ENCODE results near the gene FGF7. TPM values are rescaled to one million over a fixed set of nuclear protein-coding genes. Genes with fewer than 3 reads are reported as not detected.

The FGF7 gene
- total and polyA plus RNA-seq, 4 donors, result 0.13 to 0.62 (median 0.33) TPM; not detected in 1

- Histone ChIP-seq H3K4me1 (ENCODE audit: control insufficient read depth in 4 of 4, insufficient read depth in 4 of 4, low read length in 3 of 4) (peaks cover 0 to 1% (median 0%) of the 10 kb centered on the region in 4 donors), H3K36me3 (ENCODE audit: control insufficient read depth in 4 of 4, insufficient read depth in 3 of 4, low read depth in 1 of 4, low read length in 3 of 4) (no peaks in the 10 kb centered on the region), H3K9me3 (ENCODE audit: control insufficient read depth in 4 of 4, low read length in 3 of 4) (no peaks in the 10 kb centered on the region), H3K9ac (ENCODE audit: low read depth in 1 of 2, low read length in 2 of 2) (no peak overlapping the region), H3K27me3 (ENCODE audit: control insufficient read depth in 4 of 4, insufficient read depth in 4 of 4, low read length in 3 of 4) (no peaks in the 10 kb centered on the region), H3K4me3 (ENCODE audit: low read depth in 1 of 3, low read length in 3 of 3) (no peak overlapping the region), H3K27ac (ENCODE audit: low read depth in 1 of 2, low read length in 2 of 2) (no peak overlapping the region)
- WGBS, result 85% methylated on average over 1 of the region's 1 CpG
- TF ChIP-seq FOXA1 (IDR thresholded peaks at IDR 0.05) (no peak), ATF3 (IDR thresholded peaks at IDR 0.05) (no peak), REST (IDR thresholded peaks at IDR 0.05) (no peak), EGR1 (IDR thresholded peaks at IDR 0.05; ENCODE audit: low read depth in 2 of 2) (no peak), YY1 (IDR thresholded peaks at IDR 0.05) (no peak), TAF1 (conservative IDR thresholded peaks at IDR 0.05) (no peak), HNF4A (conservative IDR thresholded peaks at IDR 0.05) (no peak), JUND (IDR thresholded peaks at IDR 0.05) (no peak), RXRA (IDR thresholded peaks at IDR 0.05) (no peak), HNF4G (IDR thresholded peaks at IDR 0.05) (no peak), SP1 (IDR thresholded peaks at IDR 0.05) (no peak), FOXA2 (IDR thresholded peaks at IDR 0.05) (no peak), GABPA (IDR thresholded peaks at IDR 0.05 in 1 of 2, conservative IDR thresholded peaks at IDR 0.05 in 1 of 2) (no peak), MAX (IDR thresholded peaks at IDR 0.05) (no peak), RAD21 (IDR thresholded peaks at IDR 0.05) (no peak), ZBTB33 (IDR thresholded peaks at IDR 0.05) (no peak), CTCF (IDR thresholded peaks at IDR 0.05; ENCODE audit: low read depth, low read length, missing input control) (no peak)
- no peak for DNase-seq (ENCODE audit: low spot score)
Observed at GRCh38 chr15:49418811-49419210, 4.2 kb upstream of the FGF7 start.

GRCh38 chr15:49421991-49422390 is 1.1 kb upstream of the FGF7 start:
- Histone ChIP-seq H3K4me3 (ENCODE audit: low read depth in 1 of 3, low read length in 3 of 3) (no peak overlapping the region), H3K4me1 (ENCODE audit: control insufficient read depth in 4 of 4, insufficient read depth in 4 of 4, low read length in 3 of 4) (no peaks in the 10 kb centered on the region), H3K27ac (ENCODE audit: low read depth in 1 of 2, low read length in 2 of 2) (no peak overlapping the region), H3K27me3 (ENCODE audit: control insufficient read depth in 4 of 4, insufficient read depth in 4 of 4, low read length in 3 of 4) (no peaks in the 10 kb centered on the region), H3K9ac (ENCODE audit: low read depth in 1 of 2, low read length in 2 of 2) (no peak overlapping the region), H3K36me3 (ENCODE audit: control insufficient read depth in 4 of 4, insufficient read depth in 3 of 4, low read depth in 1 of 4, low read length in 3 of 4) (no peaks in the 10 kb centered on the region), H3K9me3 (ENCODE audit: control insufficient read depth in 4 of 4, low read length in 3 of 4) (no peaks in the 10 kb centered on the region)
- DNase-seq (ENCODE audit: low spot score), result no peak
- TF ChIP-seq HNF4G (IDR thresholded peaks at IDR 0.05) (no peak), FOXA1 (IDR thresholded peaks at IDR 0.05) (no peak), CTCF (IDR thresholded peaks at IDR 0.05; ENCODE audit: low read depth, low read length, missing input control) (peak; percentile 86), RAD21 (IDR thresholded peaks at IDR 0.05) (peak; percentile 84 to 93), ZBTB33 (IDR thresholded peaks at IDR 0.05) (peak; percentile 22)
- 21% methylated on average over 9 of the region's 9 CpGs for WGBS
